GM18861 (cell line): ENCODE measurements around the gene DUSP23.

Source experiments
- ATAC-seq: cut with Tn5 transposase; IDR thresholded peaks from one replicate; pipeline ENCODE4 v1.9.1; 2021; ENCODE audit not compliant: unreplicated experiment

Gene DUSP23

GRCh38 chr1:159827102-159827490 lies 46.3 kb downstream of the DUSP23 start:
- no peak for ATAC-seq

GRCh38 chr1:159827549-159827948 lies 46.8 kb downstream of the DUSP23 start:
- no peak for ATAC-seq

GRCh38 chr1:159828176-159828575 lies 47.4 kb downstream of the DUSP23 start:
- no peak for ATAC-seq

- ATAC-seq, result no peak
These were observed 48.0 kb downstream of the DUSP23 start for GRCh38 chr1:159828581-159829272.

- peak; percentile 93 for ATAC-seq
These were observed 48.5 kb downstream of the DUSP23 start for GRCh38 chr1:159829273-159829634.

GRCh38 chr1:159829822-159830465 lies 49.2 kb downstream of the DUSP23 start:
- no peak for ATAC-seq

GRCh38 chr1:159830722-159831121 lies 50.0 kb downstream of the DUSP23 start:
- ATAC-seq, result no peak

- no peak for ATAC-seq
These were observed 50.8 kb downstream of the DUSP23 start for GRCh38 chr1:159831412-159832141.
